Measurements from ENCODE around the gene PRDX2. TPM values are rescaled to one million over a fixed set of nuclear protein-coding genes. Genes with fewer than 3 reads are reported as not detected.

PRDX2 gene
- total and polyA plus RNA-seq, 2 donors (not counting 3 experiments of a cell fraction or from before 2014, with no cell fraction given) = 247 to 492 TPM

DNA sequence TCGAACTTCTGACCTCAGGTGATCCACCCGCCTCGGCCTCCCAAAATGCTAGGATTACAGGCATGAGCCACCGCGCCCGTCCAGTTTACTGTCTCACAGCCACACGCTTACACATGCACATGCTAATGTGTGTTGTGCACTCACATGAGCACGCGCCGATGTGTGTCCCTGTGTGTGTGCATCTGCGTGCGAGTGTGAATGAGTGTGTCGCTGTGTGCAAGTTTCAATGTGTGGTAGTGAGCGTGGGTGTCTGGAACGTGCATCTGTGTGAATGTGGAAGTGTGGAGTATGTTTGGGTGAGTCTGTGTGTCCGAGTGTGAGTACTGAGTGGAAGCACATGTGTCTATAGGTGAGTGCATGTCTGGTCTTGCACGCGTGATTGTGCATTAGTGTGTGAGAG is 40.9 kb upstream of the PRDX2 start:
- no peak for TF ChIP-seq JUN (IDR thresholded peaks at IDR 0.05; ENCODE audit: borderline replicate concordance, insufficient read depth, insufficient read length, low read depth)
- TF ChIP-seq MYC (IDR thresholded peaks at IDR 0.05; ENCODE audit: low read depth, low read length) = no peak
- no peak for TF ChIP-seq GATA2 (IDR thresholded peaks at IDR 0.05; ENCODE audit: insufficient read depth, insufficient read length, low read depth, low read length)
- no peak for TF ChIP-seq FOS (IDR thresholded peaks at IDR 0.05; ENCODE audit: borderline replicate concordance, insufficient read depth, low read length)
- TF ChIP-seq MAX (IDR thresholded peaks at IDR 0.05; ENCODE audit: insufficient read depth, insufficient read length) = no peak
- TF ChIP-seq POLR2AphosphoS5 (IDR thresholded peaks at IDR 0.05; ENCODE audit: insufficient read depth, low read depth, low read length) = no peak
- no peak for TF ChIP-seq CTCF (IDR thresholded peaks at IDR 0.05; ENCODE audit: extremely low read depth in 1 of 2, insufficient read depth in 1 of 2, low read depth in 1 of 2, low read length in 2 of 2)
- no TSS peak for BruUV-seq (replicated peaks)
- intact Hi-C loops (cut with micrococcal nuclease) = no loop called here

More for the DNA sequence above, 40.9 kb upstream of the PRDX2 start:
- no peaks in the 10 kb centered on the region for H3K9me1 ChIP-seq (replicated peaks; ENCODE audit: control insufficient read depth, extremely low read depth, insufficient read depth, low read length)
- dilution Hi-C loops (cut with MboI; ENCODE audit: extremely low pct_ligation_motif_present, low sequenced_read_pairs) = no loop called here
- no peaks in the 10 kb centered on the region for H3K9me3 ChIP-seq (replicated peaks; ENCODE audit: control insufficient read depth, insufficient read depth, low read length)
- no peak overlapping the region for H3K9ac ChIP-seq (replicated peaks; ENCODE audit: extremely low read depth, insufficient read depth, low read length)
- no peak overlapping the region for H2AFZ ChIP-seq (ENCODE audit: low read depth, low read length)
- no peaks in the 10 kb centered on the region for H3K79me2 ChIP-seq (ENCODE audit: control insufficient read depth, insufficient read depth, low read length)
- ChIA-PET POLR2A (no interaction called here), CTCF (no interaction called here)
- FAIRE-seq (no peak), DNase-seq (ENCODE audit: low read depth, low spot score) (no peak)
- no peaks in the 10 kb centered on the region for H3K36me3 ChIP-seq (ENCODE audit: control insufficient read depth in 2 of 2, extremely low read depth in 1 of 2, insufficient read depth in 2 of 2, low read length in 2 of 2)
- H3K27ac ChIP-seq (ENCODE audit: insufficient read depth, low read depth, low read length) = no peak overlapping the region
- no peaks in the 10 kb centered on the region for H3K4me1 ChIP-seq (ENCODE audit: control insufficient read depth, extremely low read depth, insufficient read depth, low read length)
- no peak overlapping the region for H3K4me3 ChIP-seq (replicated peaks in 1 of 3; ENCODE audit: insufficient read depth in 1 of 3, low read depth in 1 of 3, low read length in 3 of 3)
- no peak overlapping the region for H3K4me2 ChIP-seq (ENCODE audit: insufficient read depth, low read length)
- H4K20me1 ChIP-seq (replicated peaks; ENCODE audit: control insufficient read depth, extremely low read depth, insufficient read depth, low read length) = no peaks in the 10 kb centered on the region
- peaks cover 22 to 29% of the 10 kb centered on the region in 2 experiments for H3K27me3 ChIP-seq (ENCODE audit: control insufficient read depth in 2 of 2, insufficient read depth in 2 of 2, low read length in 2 of 2)

Measured in endothelial cell of umbilical vein (primary cell).